HEK293 (cell line): Measurements from ENCODE around the gene SLC29A3.

Experiments used
- CTCF ChIA-PET: fragments of 350-600 bp; formaldehyde crosslinking; extraction: SDS; loops from one replicate; lab custom pipeline; 2021; ENCODE audit warnings: antibody characterized with exemption; lab: Yijun Ruan, JAX
- POLR2A ChIA-PET: fragments of 300-600 bp; formaldehyde crosslinking; extraction: SDS; loops from one replicate; lab custom pipeline; 2020; ENCODE audit warnings: antibody characterized with exemption, inconsistent platforms; lab: Yijun Ruan, JAX
- H3K27ac ChIP-seq: fragments of 200-500 bp; sonication (Bioruptor generic); 2 replicates; pipeline ENCODE4 v1.5.1; 2014; ENCODE audit warnings: low read depth, low read length, control low read depth, inconsistent platforms; ENCODE audit errors: extremely low read depth
- H3K36me3 ChIP-seq, 2 experiments: fragments of 200-500 bp in 1 of 2; sonication (Bioruptor generic) in 1 of 2; 1 replicate in 1 of 2; 2 replicates in 1 of 2; pipeline ENCODE4 v1.5.1; 2014 to 2017; ENCODE audit warnings: inconsistent platforms in 2 of 2, low read length in 2 of 2; ENCODE audit not compliant: control insufficient read depth in 2 of 2, insufficient read depth in 1 of 2
- H3K4me1 ChIP-seq: fragments of 200-500 bp; sonication (Bioruptor generic); 2 replicates; pipeline ENCODE4 v1.5.1; 2014; ENCODE audit warnings: mild to moderate bottlenecking, low read length, inconsistent platforms; ENCODE audit not compliant: control insufficient read depth, insufficient read depth
- H3K4me3 ChIP-seq: 2 replicates; pipeline ENCODE4 v1.5.1; 2011; ENCODE audit warnings: low read depth, mild to moderate bottlenecking, control low read depth, low read length, moderate library complexity
- H3K9me3 ChIP-seq: fragments of 200-500 bp; sonication (Bioruptor generic); 2 replicates; pipeline ENCODE4 v1.5.1; 2014; ENCODE audit warnings: low read depth, low read length, inconsistent platforms; ENCODE audit not compliant: control insufficient read depth, insufficient read depth
- ELK4 ChIP-seq: IDR thresholded peaks from 2 replicates; pipeline ENCODE4 v1.6.1; 2011; ENCODE audit warnings: mild to moderate bottlenecking, low read depth, low read length, borderline replicate concordance
- OVOL3 ChIP-seq: fragments of 450-650 bp; formaldehyde crosslinking; IDR thresholded peaks from 2 replicates; pipeline ENCODE4 v1.5.1; 2016; ENCODE audit warnings: missing biosample characterization, missing genetic modification characterization
- SCRT1 ChIP-seq: fragments of 450-650 bp; formaldehyde crosslinking; IDR thresholded peaks from 2 replicates; pipeline ENCODE4 v1.5.1; 2016; ENCODE audit warnings: missing biosample characterization, missing genetic modification characterization, borderline replicate concordance
- YY1 ChIP-seq: fragments of 450-650 bp; formaldehyde crosslinking; IDR thresholded peaks from 2 replicates; pipeline ENCODE4 v1.5.1; 2018; ENCODE audit warnings: missing biosample characterization, missing genetic modification characterization
- YY2 ChIP-seq: fragments of 450-650 bp; formaldehyde crosslinking; IDR thresholded peaks from 2 replicates; pipeline ENCODE4 v1.5.1; 2016; ENCODE audit warnings: missing biosample characterization, missing genetic modification characterization
- ZNF214 ChIP-seq: fragments of 450-650 bp; formaldehyde crosslinking; IDR thresholded peaks from 2 replicates; pipeline ENCODE4 v1.5.1; 2017; ENCODE audit warnings: missing biosample characterization, mild to moderate bottlenecking, missing genetic modification characterization, borderline replicate concordance
- ZNF274 ChIP-seq, 2 experiments: fragments of 200-500 bp in 1 of 2; fragments of 450-650 bp in 1 of 2; sonication (Bioruptor generic) in 1 of 2; formaldehyde crosslinking in 1 of 2; IDR thresholded peaks; 2 replicates each; pipeline versions ENCODE4 v1.5.1 to v1.6.1; 2014 to 2016; ENCODE audit warnings: borderline replicate concordance in 1 of 2, inconsistent platforms in 1 of 2, low read length in 1 of 2, missing biosample characterization in 1 of 2, missing genetic modification characterization in 1 of 2
- ZNF292 ChIP-seq: fragments of 450-650 bp; formaldehyde crosslinking; IDR thresholded peaks from 2 replicates; pipeline ENCODE4 v1.5.1; 2016; ENCODE audit warnings: low read depth, missing biosample characterization, missing genetic modification characterization, borderline replicate concordance
- ZNF530 ChIP-seq: fragments of 450-650 bp; formaldehyde crosslinking; IDR thresholded peaks from 2 replicates; pipeline ENCODE4 v1.5.1; 2016; ENCODE audit warnings: low read depth, missing biosample characterization, missing genetic modification characterization
- ZNF596 ChIP-seq: fragments of 450-650 bp; IDR thresholded peaks from 2 replicates; pipeline ENCODE4 v1.5.0; 2018; ENCODE audit warnings: missing biosample characterization, mild to moderate bottlenecking, missing genetic modification characterization, moderate library complexity
- ZNF629 ChIP-seq: fragments of 450-650 bp; formaldehyde crosslinking; IDR thresholded peaks from 2 replicates; pipeline ENCODE4 v1.5.1; 2017; ENCODE audit warnings: missing biosample characterization, missing genetic modification characterization
- ZNF664 ChIP-seq: fragments of 450-650 bp; formaldehyde crosslinking; IDR thresholded peaks from 2 replicates; pipeline ENCODE4 v1.5.1; 2016; ENCODE audit warnings: missing biosample characterization, missing genetic modification characterization
- ZNF830 ChIP-seq: fragments of 450-650 bp; IDR thresholded peaks from 2 replicates; pipeline ENCODE4 v1.5.0; 2018; ENCODE audit warnings: missing biosample characterization, missing genetic modification characterization, low read depth, mild to moderate bottlenecking, moderate library complexity
- ZNF837 ChIP-seq: fragments of 450-650 bp; formaldehyde crosslinking; IDR thresholded peaks from 2 replicates; pipeline ENCODE4 v1.5.1; 2016; ENCODE audit warnings: missing biosample characterization, missing genetic modification characterization

SLC29A3 gene

GRCh38 chr10:71324743-71325142 is 5.7 kb downstream of the SLC29A3 start:
- Histone ChIP-seq H3K9me3 (no peaks in the 10 kb centered on the region), H3K4me1 (no peaks in the 10 kb centered on the region), H3K4me3 (no peak overlapping the region), H3K36me3 (peaks cover 0 to 14% of the 10 kb centered on the region in 2 experiments; a peak in 1 of 3 replicates), H3K27ac (no peak overlapping the region)
- POLR2A ChIA-PET, result no interaction called here
- CTCF ChIA-PET, result interaction anchor here (0.7 kb wide), 2 partner anchors 518 to 728 kb away, joined by 3 read pairs; no protein-coding TSS in a partner anchor
- no peak for TF ChIP-seq ZNF292 (tag by site-specific recombination)
- no peak for TF ChIP-seq ZNF664 (tag by site-specific recombination)
- TF ChIP-seq ZNF274 (IDR thresholded peaks at IDR 0.05; ENCODE audit: low read length), result no peak
- TF ChIP-seq ZNF274 (tag by site-specific recombination; IDR thresholded peaks at IDR 0.05; ENCODE audit: borderline replicate concordance), result no peak
- TF ChIP-seq ZNF596, result no peak
- TF ChIP-seq, all 188 proteins: peak for 0

GRCh38 chr10:71325267-71325666 is 6.2 kb downstream of the SLC29A3 start:
- no peaks in the 10 kb centered on the region for H3K4me1 ChIP-seq
- POLR2A ChIA-PET, result no interaction called here

GRCh38 chr10:71326464-71326881 is 7.4 kb downstream of the SLC29A3 start:
- ChIA-PET POLR2A (no interaction called here), CTCF (interaction anchor here (1.4 to 2.4 kb wide), 2 partner anchors 11 to 423 kb away, joined by 5 to 9 read pairs; no protein-coding TSS in a partner anchor)
- Histone ChIP-seq H3K36me3 (peaks cover 0 to 14% of the 10 kb centered on the region in 2 experiments; a peak in 1 of 3 replicates), H3K27ac (no peak overlapping the region), H3K9me3 (no peaks in the 10 kb centered on the region), H3K4me1 (no peaks in the 10 kb centered on the region), H3K4me3 (no peak overlapping the region)
- TF ChIP-seq YY2 (no peak), ZNF830 (tag by site-specific recombination) (no peak), YY1 (tag by site-specific recombination) (no peak), ZNF214 (tag by site-specific recombination) (no peak)

More at GRCh38 chr10:71325267-71325666, 6.2 kb downstream of the SLC29A3 start:
- CTCF ChIA-PET, result interaction anchor here (0.7 to 2.4 kb wide), 3 partner anchors 10 to 422 kb away, joined by 3 to 9 read pairs (median 5); no protein-coding TSS in a partner anchor
- Histone ChIP-seq H3K27ac (no peak overlapping the region), H3K4me3 (no peak overlapping the region), H3K9me3 (no peaks in the 10 kb centered on the region), H3K36me3 (peaks cover 0 to 14% of the 10 kb centered on the region in 2 experiments; a peak in 1 of 3 replicates)
- no peak for TF ChIP-seq SCRT1
- TF ChIP-seq ZNF837, result no peak

- Histone ChIP-seq H3K27ac (no peak overlapping the region), H3K4me3 (no peak overlapping the region), H3K4me1 (no peaks in the 10 kb centered on the region), H3K36me3 (no peaks in the 10 kb centered on the region), H3K9me3 (no peaks in the 10 kb centered on the region)
- TF ChIP-seq ELK4, result no peak
- no peak for TF ChIP-seq ZNF530 (tag by site-specific recombination)
- POLR2A ChIA-PET, result no interaction called here
- CTCF ChIA-PET, result interaction anchor here (1.2 to 4.0 kb wide), 2 partner anchors 12 to 377 kb away, joined by 3 to 15 read pairs; partner anchors contain the start of gene SLC29A3
Observed at GRCh38 chr10:71330789-71331404, 11.8 kb downstream of the SLC29A3 start.

- H3K9me3 ChIP-seq, result no peaks in the 10 kb centered on the region
- H3K27ac ChIP-seq, result no peak overlapping the region
- H3K36me3 ChIP-seq, result no peaks in the 10 kb centered on the region
- TF ChIP-seq OVOL3 (no peak), ZNF629 (no peak)
- no peaks in the 10 kb centered on the region for H3K4me1 ChIP-seq
- H3K4me3 ChIP-seq, result no peak overlapping the region
- ChIA-PET CTCF (interaction anchor here (0.7 kb wide), 1 partner anchor 9 kb away, joined by 3 read pairs; no protein-coding TSS in a partner anchor), POLR2A (no interaction called here)
Observed at GRCh38 chr10:71331736-71332135, 12.7 kb downstream of the SLC29A3 start.
